Lower leg skin (tissue), 3 donors: ENCODE data around the gene LDB3.

ENCODE experiments used
- CTCF ChIP-seq, 3 donors: fragments of 450-650 bp; IDR thresholded peaks; one replicate each; pipeline ENCODE4 v1.5.1; 2016; ENCODE audit warnings: antibody characterized with exemption in 3 of 3, mild to moderate bottlenecking in 3 of 3, moderate library complexity in 2 of 3
- POLR2A ChIP-seq, 2 donors: fragments of 450-650 bp; IDR thresholded peaks; one replicate each; pipeline ENCODE4 v1.6.1; 2016 to 2017; ENCODE audit warnings: antibody characterized with exemption in 2 of 2, mild to moderate bottlenecking in 1 of 2, moderate library complexity in 1 of 2

GRCh38 chr10:86653379-86653778, 14.9 kb upstream of the LDB3 start:
- TF ChIP-seq POLR2A (IDR thresholded peaks at IDR 0.05) (no peak), CTCF (IDR thresholded peaks at IDR 0.05) (no peak)
